ENCODE results near the gene TSPO2.

TSPO2 gene

DNA sequence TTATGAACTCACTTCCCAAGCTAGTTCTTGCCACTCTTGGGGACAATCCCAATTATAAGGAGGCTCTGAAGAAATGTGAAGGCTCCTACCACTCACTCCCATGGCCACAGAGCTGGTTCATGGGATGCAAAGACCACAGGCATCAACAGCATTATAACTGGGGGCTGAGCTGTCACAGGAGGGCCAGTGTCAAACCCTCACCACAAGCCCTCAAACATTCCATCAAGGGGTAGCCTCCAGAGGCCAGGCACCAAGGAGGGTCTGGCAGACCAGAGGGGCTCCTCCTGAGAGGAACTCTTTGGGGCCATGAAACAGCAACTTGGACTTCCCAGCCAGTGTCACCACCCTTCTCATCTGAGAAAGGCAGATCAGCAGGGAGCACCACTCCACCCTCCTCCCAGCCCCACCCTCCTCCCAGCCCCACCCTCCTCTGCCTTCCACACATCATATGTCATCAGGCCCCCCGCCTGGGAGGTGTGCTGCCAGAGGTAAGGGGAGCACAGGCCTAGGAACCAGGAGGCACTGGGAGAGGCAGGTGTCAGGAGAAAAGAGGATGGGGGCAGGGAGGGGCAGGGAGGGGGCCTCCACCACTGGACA lies 1.2 kb upstream of the TSPO2 start:
- DNase-seq (ENCODE audit: low read depth) = no peak
- H3K4me3 ChIP-seq (ENCODE audit: low read length) = no peak overlapping the region
- no peak for TF ChIP-seq CTCF (conservative IDR thresholded peaks at IDR 0.05; ENCODE audit: low read depth, low read length)

DNA sequence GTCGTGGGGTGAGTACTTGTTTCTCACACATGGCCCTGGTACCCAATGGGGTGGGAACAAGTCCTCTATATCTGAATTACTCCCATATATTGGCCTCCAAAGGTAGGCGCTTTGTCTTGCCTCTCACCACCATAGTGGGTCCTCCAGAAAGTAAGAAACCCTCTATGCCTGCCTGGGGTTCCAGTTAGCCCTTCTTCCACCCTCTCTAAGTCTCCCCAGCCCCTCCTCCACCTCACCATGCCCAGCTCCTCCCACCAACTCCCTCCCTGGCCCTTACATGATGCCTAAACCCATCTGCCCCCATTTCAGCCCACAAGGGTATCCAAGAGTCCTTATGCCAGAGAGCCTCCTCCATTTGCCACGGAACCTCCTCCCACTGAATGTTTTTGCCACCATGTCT lies 884 bp downstream of the TSPO2 start:
- no peak for DNase-seq (ENCODE audit: low read depth)
- H3K4me3 ChIP-seq (ENCODE audit: low read length) = no peak overlapping the region
- no peak for TF ChIP-seq CTCF (conservative IDR thresholded peaks at IDR 0.05; ENCODE audit: low read depth, low read length)

GRCh38 chr6:41045664-41046063 lies 3.4 kb downstream of the TSPO2 start:
- DNase-seq (ENCODE audit: low read depth) = no peak
- H3K4me3 ChIP-seq (ENCODE audit: low read length) = no peak overlapping the region
- no peak for TF ChIP-seq CTCF (conservative IDR thresholded peaks at IDR 0.05; ENCODE audit: low read depth, low read length)

GRCh38 chr6:41046084-41046483 lies 3.8 kb downstream of the TSPO2 start:
- DNase-seq (ENCODE audit: low read depth) = no peak
- no peak for TF ChIP-seq CTCF (conservative IDR thresholded peaks at IDR 0.05; ENCODE audit: low read depth, low read length)
- H3K4me3 ChIP-seq (ENCODE audit: low read length) = no peak overlapping the region

DNA sequence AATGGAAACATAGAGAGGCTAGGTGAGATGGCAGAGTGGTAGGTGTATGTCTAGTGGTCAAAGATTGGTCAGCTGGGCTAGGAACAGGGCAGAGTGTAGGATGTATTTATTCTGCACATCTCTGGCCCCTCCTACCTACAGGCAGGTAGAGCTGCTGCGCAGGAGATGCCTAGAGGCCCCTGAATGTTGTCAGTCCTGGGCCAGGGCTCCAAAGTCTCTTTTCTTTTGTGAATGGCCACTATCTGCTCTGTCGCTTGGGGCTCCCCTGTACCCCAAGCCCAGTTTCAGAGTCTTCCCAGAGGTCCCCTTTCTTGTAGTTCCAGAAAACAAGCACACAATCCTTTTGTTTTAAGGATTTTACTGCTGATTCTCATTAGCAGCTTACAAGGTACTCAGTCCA lies 5.0 kb downstream of the TSPO2 start:
- no peak for TF ChIP-seq CTCF (conservative IDR thresholded peaks at IDR 0.05; ENCODE audit: low read depth, low read length)
- no peak overlapping the region for H3K4me3 ChIP-seq (ENCODE audit: low read length)
- DNase-seq (ENCODE audit: low read depth) = no peak

GRCh38 chr6:41047745-41048732 lies 5.8 kb downstream of the TSPO2 start:
- H3K4me3 ChIP-seq (ENCODE audit: low read length) = no peak overlapping the region
- no peak for TF ChIP-seq CTCF (conservative IDR thresholded peaks at IDR 0.05; ENCODE audit: low read depth, low read length)
- DNase-seq (ENCODE audit: low read depth) = no peak

All from retinal pigment epithelial cell (primary cell).